CD4-positive, alpha-beta T cell treated with Interleukin-2 at 100 ng/mL for 4 hours (primary cell): ENCODE data around the gene CDH19.
"Not testable (repeated sequence)": the region's sequence is repeated elsewhere in the genome, so short reads cannot be mapped to it uniquely, and the experiment has no call there.

Experiments
- DNase-seq: peaks from one replicate; pipeline ENCODE4 v3.0.0-alpha.2; 2020; ENCODE audit warnings: low spot score

The CDH19 gene

DNA sequence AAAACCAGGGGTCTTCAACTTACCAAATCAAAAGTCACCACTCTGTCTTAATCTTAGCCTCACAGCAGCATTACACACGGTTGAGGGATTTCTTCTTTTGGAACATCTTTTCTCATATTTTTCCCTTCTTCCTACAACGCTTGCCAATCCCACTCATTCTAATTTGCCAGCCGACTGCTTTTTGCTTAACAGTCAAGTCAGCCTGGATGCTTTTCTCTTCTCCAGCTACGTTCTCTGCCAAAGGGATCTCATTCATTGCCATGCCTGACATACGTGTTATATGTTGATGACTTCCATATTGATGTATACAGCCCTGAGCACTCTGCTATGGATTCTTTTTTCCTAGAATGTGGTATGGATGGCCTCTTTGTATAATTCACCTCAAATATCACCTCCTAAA, 37.3 kb downstream of the CDH19 start:
- no peak for DNase-seq

DNA sequence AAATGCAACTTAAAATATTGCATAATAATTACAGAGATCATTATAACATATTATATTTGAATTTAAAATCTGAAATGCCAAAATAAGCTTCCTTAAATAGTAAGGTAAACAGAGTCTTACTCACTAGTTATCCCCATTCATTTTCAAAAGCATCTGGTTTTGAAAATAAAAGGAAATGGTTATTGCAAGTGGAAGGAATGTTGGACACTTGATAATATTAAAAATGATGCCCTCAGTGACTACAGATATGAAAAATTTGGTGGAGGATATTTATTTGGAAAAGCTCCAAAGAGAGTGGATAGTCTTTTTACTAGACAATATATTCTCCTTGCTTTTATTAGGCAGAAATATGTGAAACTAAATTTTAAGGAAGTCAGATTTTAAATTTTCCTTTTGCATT, 39.7 kb downstream of the CDH19 start:
- no peak for DNase-seq

- no peak for DNase-seq
Measured at GRCh38 chr18:66562279-66562678, 41.6 kb downstream of the CDH19 start.

- no peak for DNase-seq
Measured at GRCh38 chr18:66560094-66560493, 43.8 kb downstream of the CDH19 start.

DNA sequence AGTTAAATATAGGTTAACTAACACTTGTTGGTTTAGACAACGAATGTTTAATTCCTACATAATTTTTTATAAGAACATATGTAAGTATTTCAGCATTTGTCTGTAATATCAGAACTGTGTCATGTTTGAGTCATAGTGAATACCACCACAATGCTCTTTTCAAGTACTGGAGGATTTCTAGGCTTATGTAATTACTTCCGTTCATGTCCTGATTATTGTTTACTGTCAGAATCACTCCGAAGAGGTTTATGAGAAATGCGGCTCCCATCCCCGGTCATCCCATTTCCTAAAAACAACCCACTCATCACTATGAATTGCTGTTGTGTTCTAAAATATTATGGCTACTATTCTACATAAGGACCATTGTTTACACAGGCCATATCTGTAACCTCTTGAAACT, 45.1 kb downstream of the CDH19 start:
- no peak for DNase-seq

- DNase-seq = no peak
Measured at GRCh38 chr18:66557091-66557490, 46.8 kb downstream of the CDH19 start.

- no peak for DNase-seq
Measured at GRCh38 chr18:66555585-66555984, 48.3 kb downstream of the CDH19 start.

DNA sequence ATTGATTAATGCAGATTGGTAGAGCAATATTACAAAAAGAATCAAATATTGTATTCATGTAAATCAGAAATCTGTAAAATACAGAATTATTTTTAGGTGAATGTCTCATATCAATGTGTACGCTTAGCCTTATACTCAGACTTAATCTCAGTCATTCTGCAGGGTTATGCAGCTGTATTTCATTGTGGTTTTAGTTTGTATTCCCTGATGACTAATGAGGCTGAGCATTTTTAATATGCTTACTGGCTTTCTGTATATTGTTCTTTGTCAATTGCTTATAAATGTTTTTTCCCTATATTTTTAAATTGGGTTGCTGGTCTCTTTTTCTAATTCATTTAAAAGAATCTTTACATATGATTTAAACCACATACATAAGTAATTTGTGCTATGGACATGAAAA, 50.1 kb downstream of the CDH19 start:
- DNase-seq = no peak

GRCh38 chr18:66550366-66550765, 53.5 kb downstream of the CDH19 start:
- DNase-seq = no peak

- DNase-seq = no peak
Measured at GRCh38 chr18:66548747-66549146, 55.1 kb downstream of the CDH19 start.

- DNase-seq = no peak
Measured at GRCh38 chr18:66534110-66534509, 69.8 kb downstream of the CDH19 start.

GRCh38 chr18:66533693-66534092, 70.2 kb downstream of the CDH19 start:
- no peak for DNase-seq

DNA sequence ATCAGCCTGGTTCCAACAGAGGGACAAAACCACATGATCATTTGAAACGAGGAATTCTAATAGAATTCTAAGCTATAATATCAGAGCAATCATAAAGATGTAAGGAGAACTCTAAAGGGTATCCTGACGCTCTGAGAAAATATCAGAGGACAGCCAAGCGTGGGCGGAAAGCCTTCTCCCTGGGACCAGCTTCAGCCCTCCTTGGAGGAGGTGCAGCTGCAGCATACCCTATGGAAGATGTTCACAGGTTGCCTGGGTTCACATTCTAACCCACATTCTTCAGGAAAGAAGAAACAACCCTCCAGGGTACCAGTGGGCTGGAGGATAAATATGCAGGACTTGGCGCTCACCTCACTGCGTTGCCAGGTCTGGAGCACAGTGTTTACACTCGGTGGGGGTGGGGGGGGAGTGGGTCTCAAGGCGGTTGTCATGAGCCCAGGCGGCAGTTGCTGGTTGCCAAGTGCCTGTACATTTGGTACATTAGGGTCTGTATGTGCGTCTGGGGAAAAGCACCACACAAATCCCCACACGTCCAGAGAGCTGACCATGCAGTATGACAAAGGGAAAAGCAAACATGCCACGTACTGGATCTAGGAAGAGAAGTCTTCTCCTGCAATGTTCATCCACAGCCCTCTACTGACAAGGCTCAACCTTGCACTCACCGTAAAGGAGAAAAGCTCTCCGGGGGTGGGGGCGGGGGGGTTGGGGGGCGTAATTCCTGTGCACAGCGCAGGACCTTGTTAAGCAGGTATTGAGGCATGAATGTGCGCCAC, 80.5 kb downstream of the CDH19 start:
- DNase-seq = no peak

DNA sequence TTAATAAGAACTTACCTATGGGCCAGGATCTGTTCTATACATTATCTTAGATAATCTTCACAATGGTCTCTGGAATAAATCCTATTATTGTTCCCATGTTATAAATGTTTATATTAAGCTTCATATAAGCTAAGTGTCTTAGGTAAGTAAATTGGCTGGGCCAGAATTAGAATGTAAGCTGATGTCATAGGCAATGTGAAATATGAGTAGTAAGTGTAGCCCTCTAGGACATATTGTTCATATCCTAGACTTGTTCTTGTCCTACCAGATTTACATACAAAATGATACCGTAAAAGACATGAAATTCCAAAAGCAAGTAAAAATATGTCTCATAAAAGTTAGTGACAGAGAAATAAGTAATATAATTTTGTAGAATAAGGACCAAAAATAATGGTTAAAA, 89.9 kb downstream of the CDH19 start:
- DNase-seq = no peak

DNA sequence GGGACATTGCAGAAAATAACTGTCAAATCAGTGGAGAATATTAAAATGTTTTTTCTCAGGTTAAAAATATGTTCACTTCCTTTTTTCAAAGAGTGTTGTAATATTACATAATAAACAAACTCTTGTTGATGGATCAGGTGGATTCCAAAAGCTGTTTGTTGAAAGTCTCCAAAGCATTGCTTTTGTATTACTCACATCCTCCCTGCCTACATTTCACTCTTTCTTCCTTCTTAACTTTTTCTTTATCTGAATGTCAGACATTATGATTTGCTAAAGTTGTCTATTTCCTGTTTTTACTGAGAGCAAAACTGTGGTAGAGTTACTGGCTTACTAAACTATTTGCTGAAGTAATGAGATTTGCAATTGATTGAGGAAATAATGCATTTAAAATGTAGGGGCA, 92.1 kb downstream of the CDH19 start:
- DNase-seq = no peak

DNA sequence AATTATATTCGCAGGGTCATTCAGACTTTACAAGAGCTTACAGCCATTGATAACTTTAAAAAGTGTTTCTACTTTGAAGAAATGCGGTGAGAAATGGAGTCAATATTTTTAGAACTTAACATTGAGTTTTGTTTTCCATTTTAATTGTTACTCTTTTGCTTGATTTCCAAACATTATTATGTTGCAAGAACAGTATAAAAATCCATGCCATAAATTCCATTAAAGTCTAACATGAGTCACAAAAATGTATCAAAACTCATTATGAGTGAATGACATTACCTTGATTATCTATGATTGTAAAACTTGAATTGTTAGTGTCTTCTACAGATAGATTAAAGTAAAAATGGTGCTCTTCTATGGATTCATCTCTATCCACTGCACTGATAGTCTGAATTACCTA, 92.6 kb downstream of the CDH19 start:
- DNase-seq = no peak

DNA sequence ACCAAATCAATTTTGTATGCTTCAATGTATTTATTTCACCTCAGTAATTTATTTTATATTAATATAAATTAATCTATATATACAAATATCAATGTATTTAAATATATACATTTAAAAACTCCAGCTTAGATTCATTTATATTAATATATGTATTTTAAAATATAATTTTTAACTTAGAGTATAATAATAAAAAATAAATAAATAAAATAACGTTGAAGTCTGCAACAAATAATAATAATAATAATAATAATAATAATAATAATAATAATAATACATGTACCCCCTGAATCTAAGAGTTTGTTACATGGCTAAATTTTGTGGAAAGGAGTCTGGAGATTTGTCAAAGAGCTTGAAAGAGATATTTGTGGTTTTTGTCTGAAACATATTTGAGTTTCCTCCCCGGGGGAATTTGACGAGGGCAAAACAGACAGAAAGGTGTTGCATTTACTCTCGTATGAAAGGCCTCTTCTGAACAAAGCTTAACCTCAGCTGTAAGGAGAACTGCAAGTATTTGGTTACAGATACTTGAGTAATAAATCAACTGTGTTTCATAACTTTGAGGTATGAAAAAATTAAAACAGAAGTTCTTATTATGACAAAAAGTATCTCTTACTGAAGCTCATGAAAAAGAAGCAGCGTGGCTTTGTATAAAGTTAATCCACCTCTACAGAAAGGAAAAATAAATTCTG, 93.4 kb downstream of the CDH19 start:
- no peak for DNase-seq

DNA sequence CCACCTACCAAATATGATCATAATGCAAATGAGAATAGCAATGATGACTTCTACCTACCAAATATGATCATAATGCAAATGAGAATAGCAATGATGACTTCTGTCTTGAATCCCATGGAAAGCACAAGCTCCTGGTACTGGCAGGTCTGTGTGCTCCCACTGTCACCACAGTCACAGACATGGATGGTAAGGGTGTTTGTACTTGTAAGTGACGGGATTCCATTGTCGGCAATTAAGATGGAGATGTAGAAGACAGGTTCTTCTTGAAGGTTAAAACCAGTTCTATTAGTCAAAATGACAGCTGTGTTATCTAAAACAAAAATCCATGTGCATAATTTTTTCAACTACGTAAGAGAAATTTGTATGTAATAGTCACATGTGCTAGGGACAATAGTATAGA, 95.0 kb downstream of the CDH19 start:
- no peak for DNase-seq

DNA sequence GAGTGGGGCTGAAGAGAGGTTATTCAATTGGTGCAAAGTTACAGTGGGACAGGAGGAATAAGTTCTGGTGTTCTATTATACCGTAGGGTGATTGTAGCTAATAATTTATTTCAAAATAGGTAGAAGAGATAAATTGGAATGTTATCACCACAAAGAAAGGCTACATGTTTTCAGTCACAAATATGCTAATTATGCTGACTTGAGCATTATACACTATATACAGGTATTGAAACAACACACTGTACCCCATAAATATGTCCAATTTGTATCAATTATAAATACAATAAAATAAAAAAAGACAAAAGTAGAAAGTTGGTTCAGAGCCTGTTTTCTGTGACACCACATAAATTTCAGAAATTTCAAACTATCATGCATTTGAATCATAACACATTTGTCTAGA, 97.7 kb downstream of the CDH19 start:
- no peak for DNase-seq

DNA sequence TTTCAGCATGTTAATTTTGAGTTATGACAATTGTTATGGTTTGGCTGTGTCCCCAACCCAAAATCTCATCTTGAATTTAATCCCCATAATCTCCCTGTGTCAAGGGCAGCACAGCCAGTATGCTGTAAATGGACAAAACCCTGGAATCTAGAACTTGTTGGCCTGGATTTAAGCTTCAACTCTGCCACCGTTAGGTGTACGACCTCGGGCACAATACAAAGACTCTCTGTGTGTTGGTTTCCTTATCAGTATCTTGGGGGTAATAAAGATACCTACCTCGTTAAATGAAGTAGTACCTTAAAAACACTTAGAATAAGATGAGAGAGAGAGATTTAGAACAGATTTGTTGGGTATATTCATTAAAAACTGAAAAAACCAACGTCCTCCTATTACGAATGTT, 106.5 kb downstream of the CDH19 start:
- no peak for DNase-seq

DNA sequence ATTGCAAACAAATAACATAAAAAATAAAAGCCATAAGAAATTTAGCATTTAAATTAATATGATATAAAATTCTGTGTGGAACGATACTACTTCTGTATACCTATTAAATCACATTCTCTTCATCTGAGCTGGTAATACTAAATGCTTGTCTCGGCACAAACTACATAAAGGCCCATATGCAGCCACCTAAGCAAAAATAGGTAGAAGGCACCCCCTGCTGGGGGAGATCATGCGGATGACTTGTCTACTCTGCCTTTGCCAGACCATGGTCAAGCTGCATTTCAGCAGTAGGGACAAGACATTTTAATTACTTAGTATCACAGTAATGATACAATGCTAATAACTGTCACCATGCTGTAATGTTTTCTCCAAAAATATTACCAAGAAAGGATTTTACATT, 108.0 kb downstream of the CDH19 start:
- DNase-seq = no peak

DNA sequence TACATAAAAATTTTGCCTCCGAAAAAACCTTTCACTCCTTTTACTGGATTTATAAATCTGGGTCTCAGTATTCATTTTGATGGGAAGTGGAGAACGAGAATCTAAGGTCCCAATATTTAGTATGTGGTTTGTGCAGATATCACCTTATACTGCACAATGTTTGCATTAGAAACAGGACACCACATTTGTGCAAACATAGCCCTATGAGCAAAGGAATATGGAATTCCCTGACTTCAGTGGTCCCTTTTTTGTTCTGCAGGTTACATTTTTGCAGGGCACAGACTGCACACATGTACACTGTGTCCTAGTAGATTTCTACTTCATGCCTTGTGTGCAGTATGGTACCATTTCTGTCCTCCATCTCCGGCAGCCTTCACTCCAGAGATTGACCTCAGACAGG, 130.0 kb downstream of the CDH19 start:
- no peak for DNase-seq

- not testable (repeated sequence) for DNase-seq
Measured at GRCh38 chr18:66466184-66466583, 137.7 kb downstream of the CDH19 start.

- DNase-seq = no peak
Measured at GRCh38 chr18:66461344-66461743, 142.5 kb downstream of the CDH19 start.
